NCI-H187 treated with DMSO at 0.1 percent for 48 hours (cell line): ENCODE data around the gene TNNC2.
"Not testable (repeated sequence)": the region's sequence is repeated elsewhere in the genome, so short reads cannot be mapped to it uniquely, and the experiment has no call there.

ENCODE experiments used
- DNase-seq: peaks from one replicate; lab custom pipeline; 2025; lab: John Stamatoyannopoulos, UW

Gene TNNC2

DNA sequence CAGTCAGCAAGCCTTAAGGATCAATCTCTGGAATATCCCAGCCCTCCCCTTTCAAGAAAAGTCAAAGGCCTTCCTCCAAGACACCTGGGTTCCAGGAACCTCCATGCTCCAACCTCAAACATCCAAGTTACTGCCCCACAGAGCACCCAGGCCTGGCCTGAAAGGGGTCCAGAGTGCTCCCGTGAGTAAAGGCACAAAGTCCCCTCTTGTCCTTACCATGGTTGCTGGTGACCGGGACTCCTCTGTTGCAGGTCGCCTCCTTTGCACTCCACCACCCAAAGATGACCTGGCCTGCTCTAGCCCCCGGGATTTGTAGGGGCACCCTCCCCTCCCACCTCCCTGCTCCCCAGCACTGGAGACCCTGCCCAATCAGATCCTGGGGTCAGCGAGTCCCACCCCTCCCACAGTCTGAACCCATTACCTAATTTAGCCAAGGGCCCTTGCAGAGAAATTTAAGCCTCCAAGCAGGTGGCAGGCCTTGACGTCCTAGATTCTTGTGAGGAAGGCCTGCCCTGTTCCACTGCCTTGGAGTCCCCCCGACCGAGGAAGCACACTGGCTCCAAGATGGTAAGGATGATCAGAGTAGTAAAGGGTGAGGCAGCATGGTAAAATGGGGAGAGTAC is at the start of gene TNNC2:
TNNC2 (minus strand) TSS at position 283 of the 623 bp plus-strand sequence; CDS start at position 219, 64 bp downstream.
- no peak for DNase-seq

DNA sequence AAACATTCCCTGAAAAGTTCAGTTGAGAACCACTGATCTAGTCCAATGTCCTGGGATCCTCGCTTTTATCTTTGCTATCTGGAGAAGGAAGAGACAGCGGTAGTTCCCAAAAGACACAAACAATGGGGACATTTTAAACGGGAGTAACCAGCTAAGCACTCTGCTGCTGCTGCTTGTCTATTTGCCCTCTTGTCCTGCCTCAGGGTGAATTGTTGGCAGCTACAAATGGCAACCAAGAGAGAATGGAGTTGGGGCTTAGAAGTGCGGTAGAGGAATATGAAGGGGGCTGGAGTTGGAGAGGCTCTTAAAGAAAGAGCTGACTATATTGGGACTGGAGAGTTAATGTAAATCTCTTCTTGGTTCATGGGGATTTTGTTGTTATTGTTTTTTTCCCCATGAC is 47.5 kb upstream of the TNNC2 start:
- DNase-seq = no peak

- DNase-seq = not testable (repeated sequence)
These were observed 47.0 kb upstream of the TNNC2 start for GRCh38 chr20:45874104-45874481.

- DNase-seq = no peak
These were observed 46.4 kb upstream of the TNNC2 start for GRCh38 chr20:45873409-45874103.

- no peak for DNase-seq
These were observed 45.5 kb upstream of the TNNC2 start for GRCh38 chr20:45872626-45873025.

DNA sequence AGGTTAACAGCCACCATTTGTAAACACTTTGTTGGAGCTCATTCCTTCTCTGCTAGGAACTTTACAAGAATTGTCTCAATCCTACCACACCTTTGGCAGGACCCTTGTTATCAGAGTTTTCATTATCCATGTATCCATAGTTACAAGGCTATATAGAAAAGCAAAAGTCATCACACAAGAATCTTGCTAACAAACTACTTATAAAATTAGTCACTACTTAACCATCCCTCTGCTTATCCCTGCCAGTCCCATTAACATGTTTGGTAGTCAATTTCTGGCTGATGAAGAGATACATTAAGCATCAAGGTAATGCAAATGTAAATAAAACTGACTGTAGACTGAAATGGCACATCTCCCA is 40.7 kb upstream of the TNNC2 start:
- no peak for DNase-seq

DNA sequence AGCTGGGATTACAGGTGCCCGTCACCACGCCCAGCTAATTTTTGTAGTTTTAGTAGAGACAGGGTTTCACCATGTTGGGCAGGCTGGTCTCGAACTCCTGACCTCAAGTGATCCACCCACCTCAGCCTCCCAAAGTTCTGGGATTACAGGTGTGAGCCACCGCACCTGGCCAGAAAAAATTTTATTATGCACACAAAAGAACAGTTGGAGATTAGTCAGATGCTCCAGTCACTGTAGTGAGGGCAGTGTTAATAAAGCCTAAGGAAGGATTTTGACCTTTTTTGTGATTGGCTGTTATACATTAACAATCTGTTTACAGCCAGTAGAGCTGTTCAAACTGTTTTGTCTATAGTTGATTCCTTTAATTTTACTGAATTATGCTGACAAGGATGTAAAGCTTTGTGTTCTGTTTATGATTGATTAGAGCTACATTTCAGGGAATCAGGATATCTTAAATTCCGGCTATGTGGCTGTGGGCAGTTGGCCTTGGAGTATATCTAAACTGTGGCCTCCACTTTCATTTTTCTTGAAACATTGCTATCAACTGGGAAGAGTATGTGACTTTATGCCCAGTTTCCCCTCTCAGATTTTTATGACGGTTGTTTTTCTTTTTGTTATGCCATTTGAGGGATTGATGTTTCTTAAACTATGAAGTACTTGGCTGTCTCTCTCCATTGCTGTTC is 40.2 kb upstream of the TNNC2 start:
- DNase-seq = no peak

DNA sequence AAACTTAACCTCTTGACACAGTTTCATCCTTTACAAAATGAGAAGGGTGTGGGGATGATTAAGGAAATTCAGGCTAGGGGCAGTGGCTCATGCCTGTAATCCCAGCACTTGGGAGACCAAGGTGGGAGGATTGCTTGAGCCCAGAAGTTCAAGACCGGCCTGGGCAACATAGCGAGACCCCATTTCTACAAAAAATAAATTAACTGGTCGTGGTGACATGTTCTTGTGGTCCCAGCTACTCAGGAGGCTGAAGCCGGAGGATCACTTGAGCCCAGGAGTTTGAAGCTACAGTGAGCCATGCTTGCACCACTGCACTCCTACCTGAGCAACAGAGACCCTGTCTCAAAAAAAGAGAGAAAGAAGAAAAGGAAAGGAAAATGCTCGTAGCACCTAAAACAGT is 39.3 kb upstream of the TNNC2 start:
- no peak for DNase-seq

DNA sequence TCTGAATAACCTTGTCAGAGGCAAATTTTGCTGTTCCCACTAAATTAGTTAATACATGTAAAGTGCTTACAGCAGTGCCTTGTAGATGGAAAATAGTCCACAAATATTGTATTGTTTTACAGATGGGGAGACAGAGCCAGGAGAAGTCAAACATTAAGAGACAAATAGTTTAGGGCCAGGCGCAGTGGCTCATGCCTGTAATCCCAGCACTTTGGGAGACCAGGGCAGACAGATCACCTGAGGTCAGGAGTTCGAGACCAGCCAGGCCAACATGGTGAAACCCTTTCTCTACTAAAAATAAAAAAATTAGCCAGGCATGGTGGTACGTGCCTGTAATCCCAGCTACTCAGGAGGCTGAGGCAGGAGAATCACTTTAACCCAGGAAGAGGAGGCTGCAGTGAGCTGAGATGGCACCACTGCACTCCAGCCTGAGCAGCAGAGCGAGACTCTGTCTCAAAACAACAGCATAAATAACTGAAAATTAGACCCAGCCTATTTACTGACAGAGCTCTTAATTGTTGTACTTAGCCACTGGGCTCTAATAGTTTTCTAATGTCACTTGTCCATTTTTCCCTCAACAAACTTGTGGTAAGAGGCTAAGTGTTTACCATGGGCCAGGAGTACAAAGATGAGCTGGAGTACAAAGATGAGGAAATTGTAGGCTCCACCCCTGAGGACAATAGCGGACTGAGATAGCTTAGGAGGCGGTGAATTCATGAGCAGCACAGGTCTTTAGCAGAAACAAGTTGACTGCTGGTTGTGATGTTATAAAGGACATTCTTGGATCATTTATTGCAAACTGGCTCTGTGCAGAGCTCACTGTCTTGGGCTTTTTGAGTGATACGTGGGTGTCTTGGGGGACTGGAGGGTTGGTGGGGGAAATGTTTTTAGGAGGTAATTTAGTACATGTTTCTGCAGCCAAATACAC is 36.7 kb upstream of the TNNC2 start:
- DNase-seq = no peak

- DNase-seq = no peak
These were observed 34.3 kb upstream of the TNNC2 start for GRCh38 chr20:45861221-45862075.

DNA sequence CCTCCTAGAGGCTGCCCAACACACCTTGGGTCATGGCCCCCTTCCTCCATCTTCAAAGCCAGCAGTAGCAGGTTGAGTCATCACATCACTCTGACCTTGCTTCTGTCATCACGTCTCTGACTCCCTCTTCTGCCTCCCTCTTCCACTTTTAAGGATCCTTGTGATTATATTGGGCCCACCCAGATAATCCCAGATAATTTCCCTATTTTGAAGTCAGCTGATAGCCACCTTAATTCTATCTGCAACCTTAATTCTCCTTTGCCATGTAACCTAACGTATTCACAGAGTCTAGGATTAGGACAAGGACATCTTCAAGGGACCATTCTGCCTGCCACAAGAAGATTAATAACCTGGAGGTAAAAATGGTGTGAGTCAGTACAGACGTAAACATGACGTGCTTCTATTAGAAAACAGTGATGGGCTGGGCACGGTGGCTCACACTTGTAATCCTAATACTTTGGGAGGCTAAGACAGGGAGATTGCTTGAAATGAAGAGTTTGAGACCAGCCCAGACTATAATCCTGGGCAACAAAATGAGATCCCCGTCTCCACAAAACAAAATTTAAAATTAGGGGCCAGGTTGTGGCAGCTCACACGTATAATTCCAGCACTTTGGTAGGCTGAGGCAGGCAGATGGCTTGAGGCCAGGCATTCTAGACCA is 33.6 kb upstream of the TNNC2 start:
- DNase-seq = no peak

DNA sequence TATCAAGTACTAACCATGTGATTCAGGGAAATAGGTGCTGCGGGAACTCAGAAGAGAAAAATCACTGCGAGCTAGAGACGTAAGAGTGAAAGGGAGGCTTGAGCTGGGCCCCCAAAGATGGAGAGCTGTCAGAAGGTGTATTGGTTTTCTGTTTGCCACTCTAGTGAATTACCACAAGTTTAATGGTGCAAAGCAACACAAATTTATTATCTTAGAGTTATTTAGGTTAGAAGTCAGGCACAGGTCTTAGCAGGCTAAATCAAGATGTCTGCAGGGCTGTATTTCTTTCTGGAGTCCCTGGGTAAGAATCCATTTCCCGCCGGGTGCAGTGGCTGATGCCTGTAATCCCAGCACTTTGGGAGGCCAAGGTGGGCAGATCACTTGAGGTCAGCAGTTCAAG is 32.8 kb upstream of the TNNC2 start:
- DNase-seq = no peak

- no peak for DNase-seq
These were observed 30.7 kb upstream of the TNNC2 start for GRCh38 chr20:45857882-45858216.

DNA sequence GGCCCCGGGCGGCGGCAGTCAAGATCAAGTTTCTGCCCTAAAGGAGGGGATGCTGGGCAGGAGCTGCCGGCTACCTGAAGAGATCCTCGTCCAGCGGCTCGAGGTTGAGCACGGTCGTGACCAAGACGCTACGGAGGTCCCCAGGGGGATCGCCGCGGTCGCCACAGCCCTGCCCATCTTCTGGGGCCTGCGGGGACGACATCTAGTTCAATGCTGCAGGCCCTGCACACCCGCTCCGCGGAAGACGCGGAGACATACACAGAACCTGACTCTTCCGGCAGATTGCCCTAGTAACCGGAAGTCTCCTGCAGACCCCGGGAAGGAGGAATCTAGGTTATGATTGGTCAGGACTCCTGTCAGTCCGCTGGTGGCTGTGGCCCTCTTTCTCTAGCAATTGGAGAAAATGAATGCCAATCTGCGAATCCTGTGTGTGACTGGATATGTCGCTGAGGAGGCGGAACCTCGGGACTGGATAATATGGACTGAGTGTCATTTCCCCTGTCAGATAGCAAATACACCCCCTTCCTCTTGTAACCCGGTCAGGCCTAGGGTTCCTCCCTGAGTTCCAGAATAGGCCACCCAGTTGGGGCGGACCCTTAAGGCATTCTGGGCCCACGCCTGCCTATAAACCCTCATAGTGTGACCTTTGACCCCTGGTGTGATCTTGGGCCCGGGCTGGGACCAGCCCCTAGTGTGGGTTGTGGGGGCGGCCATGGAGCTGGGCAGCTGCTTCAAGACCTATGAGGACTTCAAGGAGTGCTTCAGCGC is 30.2 kb upstream of the TNNC2 start, which contains the start of the genes ACOT8 and ZSWIM3:
ACOT8 (minus strand) TSS at position 279 of the 768 bp plus-strand sequence; CDS start at position 202, 77 bp downstream.
ZSWIM3 (plus strand) TSS at position 501 of the 768 bp plus-strand sequence; CDS start at position 713, 212 bp downstream.
- DNase-seq = peak; percentile 98

GRCh38 chr20:45853484-45853883 is 26.4 kb upstream of the TNNC2 start:
- no peak for DNase-seq

DNA sequence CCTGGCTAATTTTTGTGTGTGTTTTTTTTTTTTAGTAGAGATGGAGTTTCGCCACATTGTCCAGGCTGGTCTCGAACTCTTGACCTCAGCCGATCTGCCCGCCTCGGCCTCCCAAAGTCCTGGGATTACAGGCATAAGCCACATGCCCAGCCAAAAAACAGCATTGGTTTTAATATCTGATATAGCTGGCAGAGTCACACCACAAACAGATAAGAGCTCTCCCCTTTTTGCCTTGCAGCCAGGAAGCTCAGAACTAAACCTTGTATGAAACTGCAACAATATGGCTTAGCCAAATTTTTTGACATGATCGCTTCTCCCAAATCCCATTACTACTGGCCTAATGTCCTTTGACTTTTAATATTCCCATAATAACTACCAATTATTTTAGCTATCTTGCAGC is 25.2 kb upstream of the TNNC2 start:
- no peak for DNase-seq

DNA sequence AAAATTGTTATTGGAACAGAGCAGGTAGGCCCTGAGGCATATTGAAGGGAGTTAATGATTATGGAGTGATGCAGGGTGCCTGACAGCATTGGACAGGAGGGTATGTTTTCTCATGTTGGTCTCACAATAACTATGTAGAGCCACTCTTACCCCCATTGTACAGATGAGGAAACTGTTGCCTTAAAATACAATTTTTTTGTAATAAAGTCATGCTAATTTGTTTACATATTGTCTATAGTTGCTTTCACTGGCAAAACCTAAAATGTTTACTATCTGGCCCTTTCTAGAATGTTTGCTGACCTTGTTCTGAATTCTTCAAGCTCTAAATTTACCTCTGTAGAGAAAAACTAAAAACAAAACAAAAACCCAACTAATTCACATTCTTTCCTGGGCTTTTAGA is 24.4 kb upstream of the TNNC2 start:
- DNase-seq = no peak

DNA sequence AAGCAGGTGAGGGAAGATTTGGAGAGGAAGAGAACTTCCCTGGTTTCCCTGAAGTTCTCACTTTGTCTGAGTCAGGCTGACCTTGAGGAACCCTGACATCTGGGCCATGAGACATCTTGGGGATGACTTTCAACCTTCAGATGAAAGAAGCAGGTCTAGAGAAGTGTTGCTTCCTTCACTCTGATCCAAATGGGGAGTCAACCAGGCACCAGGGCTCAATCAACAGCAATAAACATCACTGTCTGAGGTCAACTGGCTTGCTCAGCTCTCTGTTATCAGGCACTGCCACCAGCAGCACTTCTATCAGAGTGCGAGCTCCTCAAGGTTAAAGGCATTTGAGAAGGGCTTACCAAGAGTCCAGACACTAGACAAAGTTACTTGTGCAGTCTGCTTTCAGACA is 23.8 kb upstream of the TNNC2 start:
- no peak for DNase-seq

- no peak for DNase-seq
These were observed 23.1 kb upstream of the TNNC2 start for GRCh38 chr20:45850238-45850637.
